HFFc6 (cell line): ENCODE measurements around the gene PLEKHD1. TPM values are rescaled to one million over a fixed set of nuclear protein-coding genes. Genes with fewer than 3 reads are reported as not detected.

Source experiments
- DNase-seq: peaks from one replicate; pipeline ENCODE4 v3.0.0-alpha.2; 2018
- H3K27ac Mint-ChIP-seq: 2 replicates; pipeline ENCODE4 v1.8.0; 2020; ENCODE audit warnings: mild to moderate bottlenecking, mixed read lengths
- H3K27me3 Mint-ChIP-seq: 2 replicates; pipeline ENCODE4 v1.8.0; 2021; ENCODE audit warnings: mild to moderate bottlenecking, moderate library complexity, mixed read lengths; ENCODE audit not compliant: insufficient read depth
- H3K36me3 Mint-ChIP-seq: 2 replicates; pipeline ENCODE4 v1.8.0; 2021; ENCODE audit warnings: low read depth, mixed read lengths
- H3K4me1 Mint-ChIP-seq: 2 replicates; pipeline ENCODE4 v1.8.0; 2020; ENCODE audit warnings: low read depth, mixed read lengths
- H3K4me3 Mint-ChIP-seq: 2 replicates; pipeline ENCODE4 v1.8.0; 2020; ENCODE audit warnings: mild to moderate bottlenecking, moderate library complexity, mixed read lengths
- H3K9me3 Mint-ChIP-seq: 2 replicates; pipeline ENCODE4 v1.8.0; 2020; ENCODE audit warnings: mild to moderate bottlenecking, mixed read lengths
- total RNA-seq, 6 experiments: library from RNA; stranded (reverse); fragmentation: NEBNext Ultra II Directional; extraction: Animal tissue kit (Norgen Biotek cat#: 25700); gene quantifications; 2 replicates in 1 of 6; 3 replicates in 5 of 6; pipeline ENCODE4 v1.2.3, GENCODE V29; 2021
- TF ChIP-seq, protein P1 (sequence below): fragments of 200-600 bp; sonication (generic); IDR thresholded peaks from 2 replicates; pipeline ENCODE4 v1.5.0; 2021; ENCODE audit warnings: antibody characterized with exemption, mild to moderate bottlenecking

Gene PLEKHD1
- total RNA-seq, 6 experiments from 2014 or later = 0.06 TPM; not detected in 5

DNA sequence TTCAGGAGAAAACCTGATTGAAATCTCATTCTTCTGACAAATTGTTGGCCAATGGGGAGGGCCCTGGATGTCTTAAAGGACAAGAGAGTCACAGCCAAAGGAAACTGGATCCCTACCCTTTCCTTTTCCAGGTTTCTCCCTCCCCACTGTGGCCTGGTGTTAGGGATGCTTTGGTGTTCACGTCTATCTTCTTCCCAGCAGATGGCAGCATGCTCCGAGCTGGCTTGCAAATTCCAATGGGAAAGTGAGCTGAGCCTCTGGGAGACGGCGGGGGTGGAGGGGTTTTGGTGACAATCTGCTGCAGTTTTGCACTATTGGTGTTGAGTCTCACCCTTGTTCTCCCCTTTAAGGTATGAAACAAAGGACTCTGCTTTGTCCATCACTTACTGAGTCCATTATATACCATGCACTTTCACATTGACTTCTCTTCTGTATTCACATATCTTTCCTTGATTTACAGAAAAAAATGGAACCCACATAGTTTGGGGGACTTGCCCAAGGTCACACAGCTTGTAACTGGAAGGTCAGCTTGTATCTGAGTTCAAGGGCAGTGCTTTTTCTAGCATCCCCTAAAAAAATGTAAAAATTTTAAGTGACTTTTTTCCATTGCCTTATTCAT, 50.8 kb downstream of the PLEKHD1 start:
- Mint-ChIP-seq H3K36me3 (no peaks in the 10 kb centered on the region), H3K9me3 (no peaks in the 10 kb centered on the region), H3K4me1 (peaks cover 6% of the 10 kb centered on the region; the same call in 1 of the 2 replicates), H3K27me3 (peaks cover 31% of the 10 kb centered on the region), H3K27ac (no peak overlapping the region), H3K4me3 (no peak overlapping the region)
- DNase-seq = peak; percentile 36
- TF ChIP-seq, protein P1, sequence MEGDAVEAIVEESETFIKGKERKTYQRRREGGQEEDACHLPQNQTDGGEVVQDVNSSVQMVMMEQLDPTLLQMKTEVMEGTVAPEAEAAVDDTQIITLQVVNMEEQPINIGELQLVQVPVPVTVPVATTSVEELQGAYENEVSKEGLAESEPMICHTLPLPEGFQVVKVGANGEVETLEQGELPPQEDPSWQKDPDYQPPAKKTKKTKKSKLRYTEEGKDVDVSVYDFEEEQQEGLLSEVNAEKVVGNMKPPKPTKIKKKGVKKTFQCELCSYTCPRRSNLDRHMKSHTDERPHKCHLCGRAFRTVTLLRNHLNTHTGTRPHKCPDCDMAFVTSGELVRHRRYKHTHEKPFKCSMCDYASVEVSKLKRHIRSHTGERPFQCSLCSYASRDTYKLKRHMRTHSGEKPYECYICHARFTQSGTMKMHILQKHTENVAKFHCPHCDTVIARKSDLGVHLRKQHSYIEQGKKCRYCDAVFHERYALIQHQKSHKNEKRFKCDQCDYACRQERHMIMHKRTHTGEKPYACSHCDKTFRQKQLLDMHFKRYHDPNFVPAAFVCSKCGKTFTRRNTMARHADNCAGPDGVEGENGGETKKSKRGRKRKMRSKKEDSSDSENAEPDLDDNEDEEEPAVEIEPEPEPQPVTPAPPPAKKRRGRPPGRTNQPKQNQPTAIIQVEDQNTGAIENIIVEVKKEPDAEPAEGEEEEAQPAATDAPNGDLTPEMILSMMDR = peak; percentile 80

DNA sequence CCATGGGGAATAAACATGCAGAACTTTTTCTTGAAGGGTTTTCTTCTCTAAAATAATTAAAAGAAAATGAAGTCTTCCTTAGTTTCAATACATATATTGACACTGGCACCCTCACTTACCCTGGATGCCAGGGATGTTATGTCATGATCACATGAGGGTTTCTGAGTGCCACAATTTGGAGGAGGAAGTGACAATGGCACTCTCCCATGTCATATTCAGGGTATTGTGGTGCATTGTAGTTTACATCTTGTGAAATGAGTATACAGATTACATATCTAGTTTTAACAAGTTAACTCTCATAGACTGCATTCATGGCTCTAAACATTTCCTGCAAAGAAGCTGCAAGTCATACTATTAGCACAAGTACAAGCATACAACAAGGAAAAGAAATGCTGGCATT, 52.4 kb downstream of the PLEKHD1 start:
- TF ChIP-seq, protein P1 = no peak

DNA sequence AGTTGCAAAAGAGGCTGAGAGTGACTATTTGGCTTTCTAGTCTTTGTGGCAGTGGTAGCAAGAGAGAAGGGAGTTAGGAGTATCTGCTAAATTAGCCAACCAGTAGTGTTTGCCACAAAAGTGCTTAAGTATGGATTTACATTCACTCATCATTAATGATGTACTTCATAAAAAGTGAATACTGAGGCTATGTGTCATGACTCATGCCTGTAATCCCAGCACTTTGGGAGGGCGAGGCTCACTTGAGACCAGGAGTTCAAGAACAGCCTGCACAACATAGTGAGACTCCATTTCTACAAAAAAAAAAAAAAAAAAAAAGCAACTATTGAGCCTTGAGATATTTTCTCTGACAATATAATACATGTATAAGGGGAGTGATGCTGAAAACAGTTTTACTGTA, 53.4 kb downstream of the PLEKHD1 start:
- no peak for DNase-seq
- Mint-ChIP-seq H3K4me3 (no peak overlapping the region), H3K36me3 (no peaks in the 10 kb centered on the region), H3K27ac (no peak overlapping the region), H3K9me3 (no peaks in the 10 kb centered on the region), H3K27me3 (peaks cover 19% of the 10 kb centered on the region), H3K4me1 (peaks cover 6% of the 10 kb centered on the region)
- TF ChIP-seq, protein P1 = no peak

More for the DNA sequence above, 52.4 kb downstream of the PLEKHD1 start:
- Mint-ChIP-seq H3K36me3 (no peaks in the 10 kb centered on the region), H3K4me3 (no peak overlapping the region), H3K4me1 (peaks cover 6% of the 10 kb centered on the region; the same call in 1 of the 2 replicates), H3K9me3 (no peaks in the 10 kb centered on the region), H3K27me3 (peaks cover 27% of the 10 kb centered on the region), H3K27ac (no peak overlapping the region)
- no peak for DNase-seq

DNA sequence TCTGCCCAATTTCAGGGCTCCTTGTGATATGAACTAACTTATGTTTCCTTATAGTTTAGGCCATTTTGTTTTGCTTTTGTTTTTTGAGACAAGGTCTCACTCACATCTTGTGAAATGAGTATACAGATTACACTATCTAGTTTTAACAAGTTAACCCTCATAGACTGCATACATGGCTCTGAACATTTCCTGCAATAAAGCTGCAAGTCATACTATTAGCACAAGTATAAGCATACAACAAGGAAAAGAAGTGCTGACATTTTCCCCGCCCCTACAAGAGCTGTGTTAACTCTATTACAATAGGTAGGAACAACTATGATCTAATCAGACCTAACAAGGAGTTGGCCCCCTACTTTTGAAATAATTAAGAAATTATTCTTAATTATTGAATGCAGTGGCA, 54.2 kb downstream of the PLEKHD1 start:
- Mint-ChIP-seq H3K36me3 (no peaks in the 10 kb centered on the region), H3K4me1 (peaks cover 15% of the 10 kb centered on the region)
- TF ChIP-seq, protein P1 = no peak

DNA sequence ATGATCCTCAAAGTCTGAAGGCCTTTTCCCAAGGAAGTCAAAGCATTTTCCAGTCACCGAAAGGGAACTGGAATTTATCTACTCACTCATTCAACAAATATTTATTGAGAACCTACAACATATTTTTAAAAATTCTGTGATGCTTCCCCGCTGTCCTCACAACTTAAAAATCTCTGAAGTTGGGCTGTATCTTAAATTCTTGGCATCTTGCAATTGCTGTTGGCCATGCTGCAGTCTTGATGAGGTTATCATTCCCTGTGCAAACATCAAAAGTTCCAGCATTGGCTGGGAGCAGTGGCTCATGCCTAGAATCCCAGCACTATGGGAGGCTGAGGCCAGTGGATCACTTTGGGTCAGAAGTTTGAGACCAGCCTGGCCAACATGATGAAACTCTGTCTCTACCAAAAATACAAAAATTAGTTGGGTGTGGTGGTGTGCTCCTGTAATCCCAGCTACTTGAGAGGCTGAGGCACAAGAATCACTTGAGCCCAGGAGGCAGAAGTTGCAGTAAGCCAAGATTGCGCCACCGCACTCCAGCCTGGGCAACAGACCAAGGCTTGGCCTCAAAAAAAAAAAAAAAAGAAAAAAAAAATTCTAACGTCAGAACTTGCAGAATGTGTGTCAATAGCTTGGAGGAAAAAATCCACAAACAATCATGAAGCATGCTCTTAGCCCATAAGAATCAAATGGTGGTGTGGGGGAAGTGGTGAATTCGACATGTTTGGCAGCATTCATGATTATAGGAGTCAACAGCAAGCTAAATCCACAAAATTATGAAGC, 55.3 kb downstream of the PLEKHD1 start:
- Mint-ChIP-seq H3K4me3 (no peak overlapping the region), H3K27me3 (peaks cover 13% of the 10 kb centered on the region), H3K9me3 (no peaks in the 10 kb centered on the region), H3K27ac (peak overlapping the region; percentile 70), H3K4me1 (peaks cover 24% of the 10 kb centered on the region), H3K36me3 (no peaks in the 10 kb centered on the region)
- TF ChIP-seq, protein P1 = no peak
- DNase-seq = peak; percentile 40

More for the DNA sequence above, 54.2 kb downstream of the PLEKHD1 start:
- H3K4me3 Mint-ChIP-seq = no peak overlapping the region
- no peak overlapping the region for H3K27ac Mint-ChIP-seq
- no peaks in the 10 kb centered on the region for H3K9me3 Mint-ChIP-seq
- H3K27me3 Mint-ChIP-seq = peaks cover 12% of the 10 kb centered on the region
- DNase-seq = no peak
